ENCODE results near the gene C13orf42.

- no peak for TF ChIP-seq CTCF (IDR thresholded peaks at IDR 0.05)
- no peak for TF ChIP-seq POLR2A (IDR thresholded peaks at IDR 0.05)
Observed at GRCh38 chr13:51111174-51111573, at the start of gene C13orf42.
